ENCODE measurements around the gene ZCCHC14. TPM values are rescaled to one million over a fixed set of nuclear protein-coding genes. Genes with fewer than 3 reads are reported as not detected.
"Not testable (repeated sequence)": the region's sequence is repeated elsewhere in the genome, so short reads cannot be mapped to it uniquely, and the experiment has no call there.

Gene ZCCHC14
- total RNA-seq, 2 experiments from 2014 or later: 4.6 to 5.9 TPM

- Mint-ChIP-seq H3K9me3 (peaks cover 2% of the 10 kb centered on the region), H3K27ac (no peak overlapping the region), H3K27me3 (peaks cover 17% of the 10 kb centered on the region), H3K4me1 (ENCODE audit: low read depth) (no peaks in the 10 kb centered on the region), H3K4me3 (no peak overlapping the region), H3K36me3 (ENCODE audit: low read depth) (peaks cover 3% of the 10 kb centered on the region)
- ChIA-PET POLR2A (interaction anchor here (0.8 kb wide), 1 partner anchor 63 kb away, joined by 3 read pairs; no protein-coding TSS in a partner anchor), CTCF (no interaction called here)
- DNase-seq: no peak
- ATAC-seq: no peak
- intact Hi-C loops (cut with micrococcal nuclease): no loop called here
- TF ChIP-seq, protein P1, sequence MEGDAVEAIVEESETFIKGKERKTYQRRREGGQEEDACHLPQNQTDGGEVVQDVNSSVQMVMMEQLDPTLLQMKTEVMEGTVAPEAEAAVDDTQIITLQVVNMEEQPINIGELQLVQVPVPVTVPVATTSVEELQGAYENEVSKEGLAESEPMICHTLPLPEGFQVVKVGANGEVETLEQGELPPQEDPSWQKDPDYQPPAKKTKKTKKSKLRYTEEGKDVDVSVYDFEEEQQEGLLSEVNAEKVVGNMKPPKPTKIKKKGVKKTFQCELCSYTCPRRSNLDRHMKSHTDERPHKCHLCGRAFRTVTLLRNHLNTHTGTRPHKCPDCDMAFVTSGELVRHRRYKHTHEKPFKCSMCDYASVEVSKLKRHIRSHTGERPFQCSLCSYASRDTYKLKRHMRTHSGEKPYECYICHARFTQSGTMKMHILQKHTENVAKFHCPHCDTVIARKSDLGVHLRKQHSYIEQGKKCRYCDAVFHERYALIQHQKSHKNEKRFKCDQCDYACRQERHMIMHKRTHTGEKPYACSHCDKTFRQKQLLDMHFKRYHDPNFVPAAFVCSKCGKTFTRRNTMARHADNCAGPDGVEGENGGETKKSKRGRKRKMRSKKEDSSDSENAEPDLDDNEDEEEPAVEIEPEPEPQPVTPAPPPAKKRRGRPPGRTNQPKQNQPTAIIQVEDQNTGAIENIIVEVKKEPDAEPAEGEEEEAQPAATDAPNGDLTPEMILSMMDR (IDR thresholded peaks at IDR 0.05): no peak
Observed at GRCh38 chr16:87526238-87526947, 33.6 kb upstream of the ZCCHC14 start.

- intact Hi-C loops (cut with micrococcal nuclease): no loop called here
- CTCF ChIA-PET: no interaction called here
Observed at GRCh38 chr16:87525352-87525751, 32.5 kb upstream of the ZCCHC14 start.

GRCh38 chr16:87524407-87524806 is 31.6 kb upstream of the ZCCHC14 start:
- ChIA-PET POLR2A (no interaction called here), CTCF (no interaction called here)
- Mint-ChIP-seq H3K27ac (no peak overlapping the region), H3K4me1 (ENCODE audit: low read depth) (no peaks in the 10 kb centered on the region), H3K9me3 (no peaks in the 10 kb centered on the region), H3K4me3 (no peak overlapping the region), H3K27me3 (peaks cover 10% of the 10 kb centered on the region), H3K36me3 (ENCODE audit: low read depth) (no peaks in the 10 kb centered on the region)
- ATAC-seq: no peak
- TF ChIP-seq, protein P1 (IDR thresholded peaks at IDR 0.05): no peak
- DNase-seq: no peak
- intact Hi-C loops (cut with micrococcal nuclease): no loop called here

More at GRCh38 chr16:87525352-87525751, 32.5 kb upstream of the ZCCHC14 start:
- DNase-seq (no peak), ATAC-seq (no peak)
- Mint-ChIP-seq H3K36me3 (ENCODE audit: low read depth) (peaks cover 3% of the 10 kb centered on the region), H3K9me3 (peaks cover 2% of the 10 kb centered on the region), H3K27ac (no peak overlapping the region), H3K4me3 (no peak overlapping the region), H3K4me1 (ENCODE audit: low read depth) (no peaks in the 10 kb centered on the region), H3K27me3 (peaks cover 13% of the 10 kb centered on the region)
- TF ChIP-seq, protein P1 (IDR thresholded peaks at IDR 0.05): no peak
- POLR2A ChIA-PET: no interaction called here

DNA sequence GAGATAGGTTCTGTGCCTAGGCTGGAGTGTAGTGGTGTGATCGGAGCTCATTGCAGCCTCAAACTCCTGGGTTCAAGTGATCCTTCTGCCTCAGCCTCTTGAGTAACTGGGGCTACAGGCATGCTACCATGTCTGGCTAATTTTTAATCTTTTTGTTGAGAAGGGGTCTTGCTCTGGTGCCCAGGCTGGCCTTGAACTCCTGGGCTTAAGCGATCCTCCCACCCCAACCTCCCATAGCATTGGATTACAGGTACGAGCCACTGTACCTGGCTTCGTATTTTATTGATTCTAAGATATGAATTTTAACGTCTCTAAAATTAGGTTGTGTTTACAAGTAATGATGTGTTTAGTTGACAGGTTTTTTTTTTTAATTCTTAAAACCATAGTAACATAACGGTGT is 30.8 kb upstream of the ZCCHC14 start:
- H3K36me3 Mint-ChIP-seq (ENCODE audit: low read depth); H3K4me1 Mint-ChIP-seq (ENCODE audit: low read depth); H3K9me3 Mint-ChIP-seq; DNase-seq; intact Hi-C loops (cut with micrococcal nuclease); CTCF ChIA-PET; H3K4me3 Mint-ChIP-seq; H3K27ac Mint-ChIP-seq; ATAC-seq: not testable (repeated sequence)
- POLR2A ChIA-PET: interaction anchor here (0.6 kb wide), 1 partner anchor 501 kb away, joined by 4 read pairs; no protein-coding TSS in a partner anchor
- peaks cover 15% of the 10 kb centered on the region for H3K27me3 Mint-ChIP-seq

- H3K9me3 Mint-ChIP-seq; intact Hi-C loops (cut with micrococcal nuclease); ATAC-seq; H3K27ac Mint-ChIP-seq; DNase-seq; H3K36me3 Mint-ChIP-seq (ENCODE audit: low read depth); H3K4me1 Mint-ChIP-seq (ENCODE audit: low read depth); H3K4me3 Mint-ChIP-seq: not testable (repeated sequence)
- CTCF ChIA-PET: interaction anchor here (1.8 kb wide), 1 partner anchor 105 kb away, joined by 3 read pairs; no protein-coding TSS in a partner anchor
- POLR2A ChIA-PET: interaction anchor here (0.6 kb wide), 1 partner anchor 296 kb away, joined by 3 read pairs; no protein-coding TSS in a partner anchor
- H3K27me3 Mint-ChIP-seq: peaks cover 15% of the 10 kb centered on the region
Observed at GRCh38 chr16:87521764-87522163, 28.9 kb upstream of the ZCCHC14 start.

DNA sequence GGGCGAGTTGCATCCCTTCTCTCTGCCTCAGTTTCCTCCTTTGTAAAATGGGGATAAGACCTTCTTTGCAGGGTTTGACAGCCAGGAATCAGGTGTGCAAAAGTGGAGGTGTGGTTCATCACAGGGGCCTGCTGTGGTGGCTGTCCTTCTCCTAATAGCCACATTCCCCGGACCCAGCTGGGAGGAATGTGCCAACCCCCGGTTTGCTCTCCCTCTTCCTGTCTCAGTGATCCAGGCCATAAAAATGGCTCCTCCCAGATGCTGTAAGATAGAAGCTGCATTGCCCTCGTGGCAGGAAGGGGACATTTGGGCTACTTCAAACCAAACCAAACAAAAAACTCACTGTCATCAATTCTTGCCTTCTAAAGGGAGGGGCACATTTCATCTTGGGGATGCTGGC is 26.3 kb upstream of the ZCCHC14 start:
- H3K27me3 Mint-ChIP-seq; H3K4me3 Mint-ChIP-seq; H3K4me1 Mint-ChIP-seq (ENCODE audit: low read depth); H3K9me3 Mint-ChIP-seq; intact Hi-C loops (cut with micrococcal nuclease); ATAC-seq; H3K36me3 Mint-ChIP-seq (ENCODE audit: low read depth); H3K27ac Mint-ChIP-seq; DNase-seq: not testable (repeated sequence)
- ChIA-PET CTCF (interaction anchor here (0.8 kb wide), 1 partner anchor 31 kb away, joined by 3 read pairs; no protein-coding TSS in a partner anchor), POLR2A (interaction anchor here (0.7 kb wide), 1 partner anchor 14 kb away, joined by 3 read pairs; no protein-coding TSS in a partner anchor)

- H3K4me3 Mint-ChIP-seq; DNase-seq; ATAC-seq; H3K36me3 Mint-ChIP-seq (ENCODE audit: low read depth); H3K9me3 Mint-ChIP-seq; H3K27me3 Mint-ChIP-seq; H3K4me1 Mint-ChIP-seq (ENCODE audit: low read depth); H3K27ac Mint-ChIP-seq; intact Hi-C loops (cut with micrococcal nuclease): not testable (repeated sequence)
- ChIA-PET CTCF (interaction anchor here (0.8 kb wide), 1 partner anchor 32 kb away, joined by 3 read pairs; no protein-coding TSS in a partner anchor), POLR2A (interaction anchor here (0.7 kb wide), 1 partner anchor 14 kb away, joined by 3 read pairs; no protein-coding TSS in a partner anchor)
Observed at GRCh38 chr16:87518430-87519051, 25.7 kb upstream of the ZCCHC14 start.

DNA sequence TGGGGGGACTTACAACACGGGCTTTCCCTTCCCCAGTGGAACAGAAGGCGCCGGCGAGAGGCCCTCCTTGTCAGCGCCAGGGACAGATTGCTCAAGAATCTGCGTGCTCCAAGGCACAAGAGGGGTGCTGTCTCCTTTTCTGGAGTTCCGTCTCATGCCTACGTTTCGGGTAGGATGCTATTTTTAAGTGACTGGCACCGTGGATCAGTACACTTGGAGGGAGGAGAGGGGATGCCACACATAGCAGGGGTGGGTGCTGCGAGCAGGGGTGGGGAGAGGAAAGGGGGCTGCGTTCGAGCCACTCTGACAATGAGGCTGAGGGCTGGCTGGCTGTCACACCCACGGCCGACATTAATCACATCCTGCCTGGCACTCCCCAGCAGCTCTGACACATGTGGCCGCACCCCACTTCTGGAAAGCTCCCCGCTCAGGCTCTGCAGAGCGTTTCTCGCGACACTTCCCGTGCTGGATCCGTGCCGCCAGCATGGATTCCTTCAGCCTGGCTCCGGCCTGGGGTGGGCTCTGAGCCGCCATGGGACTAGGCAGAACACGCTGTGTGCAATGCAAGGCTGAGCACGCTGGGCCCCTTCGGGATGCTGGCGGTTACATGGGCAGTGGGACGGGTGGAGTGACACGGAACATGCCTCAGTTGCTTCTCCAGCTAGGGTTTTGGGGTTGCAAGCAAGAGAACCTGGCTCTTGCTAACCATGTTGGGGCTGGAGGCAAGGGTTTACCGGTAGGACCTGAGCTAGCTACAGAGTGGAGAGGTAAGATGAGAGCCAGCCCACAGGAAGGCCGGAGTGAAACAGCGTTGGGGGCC is 25.0 kb upstream of the ZCCHC14 start:
- peak; percentile 15 for DNase-seq
- POLR2A ChIA-PET; CTCF ChIA-PET; H3K36me3 Mint-ChIP-seq (ENCODE audit: low read depth); H3K27me3 Mint-ChIP-seq; intact Hi-C loops (cut with micrococcal nuclease); H3K4me1 Mint-ChIP-seq (ENCODE audit: low read depth); H3K9me3 Mint-ChIP-seq; H3K27ac Mint-ChIP-seq; H3K4me3 Mint-ChIP-seq: not testable (repeated sequence)
- peak; percentile 83 for ATAC-seq

Data from activated CD8-positive, alpha-beta T cell treated with anti-CD3 and anti-CD28 coated beads for 36 hours (primary cell).